ENCODE data around the gene CETP. TPM values are rescaled to one million over a fixed set of nuclear protein-coding genes. Genes with fewer than 3 reads are reported as not detected.

CETP gene
- total and polyA plus RNA-seq, 9 donors, result 0.13 to 1.3 (median 0.20) TPM; not detected in 4

DNA sequence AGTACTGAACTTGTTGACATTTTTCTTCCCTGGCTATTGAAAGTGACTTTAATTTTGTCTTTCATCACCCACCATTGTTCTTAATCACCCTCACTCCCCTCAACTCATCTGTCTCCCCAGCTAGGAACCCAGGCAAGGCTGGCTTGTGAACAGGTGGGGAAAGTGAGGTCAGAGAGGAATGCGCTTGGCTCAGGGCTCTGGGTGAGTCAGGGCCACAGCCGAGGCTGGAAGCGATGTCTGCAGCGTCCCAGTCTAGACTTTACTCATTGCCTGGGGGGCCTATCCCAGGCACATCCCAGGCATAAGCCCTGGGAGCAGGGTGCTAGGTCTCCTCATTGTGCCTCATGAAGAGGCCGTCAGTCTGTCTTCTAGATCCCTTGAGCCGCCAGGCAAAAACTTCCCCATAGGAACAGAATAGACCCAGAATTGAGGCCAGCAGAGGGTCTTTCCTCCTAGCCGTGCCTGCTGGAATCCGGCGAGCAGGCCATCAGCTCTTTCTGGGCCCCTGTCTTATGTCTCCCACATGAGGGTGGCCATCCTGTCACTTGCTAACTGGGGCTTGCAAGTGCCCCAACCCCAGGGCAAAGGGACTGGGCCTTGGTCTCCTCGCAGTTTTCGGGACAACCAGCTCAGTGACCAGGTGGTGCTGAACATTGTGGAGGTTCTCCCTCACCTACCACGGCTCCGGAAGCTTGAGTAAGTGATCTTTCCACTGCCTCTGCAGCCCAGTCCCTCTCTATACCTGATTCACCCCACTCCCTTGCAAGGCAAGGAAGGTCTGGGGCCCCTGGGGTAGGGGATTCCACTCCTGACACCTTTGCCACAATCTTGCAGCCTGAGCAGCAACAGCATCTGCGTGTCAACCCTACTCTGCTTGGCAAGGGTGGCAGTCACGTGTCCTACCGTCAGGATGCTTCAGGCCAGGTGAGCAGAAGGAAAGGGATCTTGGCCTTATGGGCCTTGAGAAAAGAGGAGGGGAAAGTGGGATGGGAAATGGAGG is 67.7 kb downstream of the CETP start:
- Histone ChIP-seq H3K4me1 (ENCODE audit: insufficient read depth) (no peaks in the 10 kb centered on the region), H3K27ac (no peak overlapping the region), H3K4me3 (no peak overlapping the region), H3K36me3 (no peaks in the 10 kb centered on the region), H3K27me3 (no peaks in the 10 kb centered on the region), H3K9me3 (no peaks in the 10 kb centered on the region)
- intact Hi-C loops (cut with DNase I), result no loop called here
- no peak for DNase-seq
- WGBS, 3 donors, result 88 to 93% (median 92%) methylated on average over 15 to 16 of the region's 16 CpGs
- TF ChIP-seq EP300 (IDR thresholded peaks at IDR 0.05) (no peak), POLR2A (IDR thresholded peaks at IDR 0.05) (no peak)
- TF ChIP-seq, protein P1, sequence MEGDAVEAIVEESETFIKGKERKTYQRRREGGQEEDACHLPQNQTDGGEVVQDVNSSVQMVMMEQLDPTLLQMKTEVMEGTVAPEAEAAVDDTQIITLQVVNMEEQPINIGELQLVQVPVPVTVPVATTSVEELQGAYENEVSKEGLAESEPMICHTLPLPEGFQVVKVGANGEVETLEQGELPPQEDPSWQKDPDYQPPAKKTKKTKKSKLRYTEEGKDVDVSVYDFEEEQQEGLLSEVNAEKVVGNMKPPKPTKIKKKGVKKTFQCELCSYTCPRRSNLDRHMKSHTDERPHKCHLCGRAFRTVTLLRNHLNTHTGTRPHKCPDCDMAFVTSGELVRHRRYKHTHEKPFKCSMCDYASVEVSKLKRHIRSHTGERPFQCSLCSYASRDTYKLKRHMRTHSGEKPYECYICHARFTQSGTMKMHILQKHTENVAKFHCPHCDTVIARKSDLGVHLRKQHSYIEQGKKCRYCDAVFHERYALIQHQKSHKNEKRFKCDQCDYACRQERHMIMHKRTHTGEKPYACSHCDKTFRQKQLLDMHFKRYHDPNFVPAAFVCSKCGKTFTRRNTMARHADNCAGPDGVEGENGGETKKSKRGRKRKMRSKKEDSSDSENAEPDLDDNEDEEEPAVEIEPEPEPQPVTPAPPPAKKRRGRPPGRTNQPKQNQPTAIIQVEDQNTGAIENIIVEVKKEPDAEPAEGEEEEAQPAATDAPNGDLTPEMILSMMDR (IDR thresholded peaks at IDR 0.05), result no peak

DNA sequence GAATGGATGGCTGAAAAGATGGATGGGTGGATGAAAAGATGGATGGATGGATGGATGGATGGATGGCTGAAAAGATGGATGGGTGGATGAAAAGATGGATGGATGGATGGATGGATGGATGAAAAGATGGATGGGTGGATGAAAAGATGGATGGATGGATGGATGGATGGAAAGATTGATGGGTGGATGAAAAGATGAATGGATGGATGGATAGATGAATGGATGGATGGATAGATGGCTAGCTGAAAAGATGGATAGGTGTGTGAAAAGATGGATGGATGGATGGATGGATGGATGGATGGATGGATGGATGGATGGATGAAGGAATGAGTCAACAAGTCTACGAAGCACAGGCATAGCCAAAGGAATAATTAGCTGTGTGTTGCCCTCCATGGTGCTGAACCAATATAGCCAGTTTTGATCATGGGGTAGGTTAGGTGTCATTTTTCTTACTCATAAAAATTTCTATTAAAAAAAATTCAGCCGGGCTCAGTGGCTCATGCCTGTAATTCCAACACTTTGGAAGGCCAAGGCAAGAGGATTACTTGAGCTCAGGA is 68.7 kb downstream of the CETP start:
- no peak overlapping the region for H3K4me3 ChIP-seq
- no peaks in the 10 kb centered on the region for H3K9me3 ChIP-seq
- no peaks in the 10 kb centered on the region for H3K36me3 ChIP-seq
- H3K4me1 ChIP-seq (ENCODE audit: insufficient read depth), result no peaks in the 10 kb centered on the region
- intact Hi-C loops (cut with DNase I), result no loop called here
- no peaks in the 10 kb centered on the region for H3K27me3 ChIP-seq
- 91 to 97% (median 92%) methylated on average over 2 of the region's 2 CpGs for WGBS, 3 donors
- TF ChIP-seq POLR2A (IDR thresholded peaks at IDR 0.05) (no peak), EP300 (IDR thresholded peaks at IDR 0.05) (no peak)
- TF ChIP-seq, protein P1 (IDR thresholded peaks at IDR 0.05), result no peak
- no peak for DNase-seq
- H3K27ac ChIP-seq, result no peak overlapping the region

DNA sequence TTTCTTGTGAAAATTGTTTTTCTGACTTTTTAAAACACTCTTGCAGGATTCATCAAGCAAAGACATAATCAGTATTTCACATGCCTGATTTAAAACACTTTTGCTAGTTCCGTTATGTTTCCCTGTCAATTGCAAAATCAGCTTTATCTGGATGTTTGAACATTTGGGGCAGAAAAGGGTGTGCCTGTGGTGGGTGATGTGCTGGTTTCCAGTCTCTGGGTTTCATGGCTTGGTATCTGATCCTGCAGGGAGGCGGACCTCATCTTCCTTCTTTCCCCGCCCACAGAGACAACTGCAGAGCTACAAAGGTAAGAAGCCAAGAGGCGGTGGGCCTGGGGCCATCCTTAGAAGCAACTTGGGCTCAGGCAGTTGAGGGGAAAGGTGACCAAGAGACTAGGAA is 69.4 kb downstream of the CETP start:
- H3K9me3 ChIP-seq, result no peaks in the 10 kb centered on the region
- TF ChIP-seq, protein P1 (IDR thresholded peaks at IDR 0.05), result no peak
- no peak for TF ChIP-seq POLR2A (IDR thresholded peaks at IDR 0.05)
- TF ChIP-seq EP300 (IDR thresholded peaks at IDR 0.05), result no peak
- no peaks in the 10 kb centered on the region for H3K27me3 ChIP-seq
- no peak overlapping the region for H3K27ac ChIP-seq
- no peaks in the 10 kb centered on the region for H3K4me1 ChIP-seq (ENCODE audit: insufficient read depth)
- intact Hi-C loops (cut with DNase I), result no loop called here
- H3K4me3 ChIP-seq, result no peak overlapping the region
- no peak for DNase-seq
- 86 to 90% (median 89%) methylated on average over 4 of the region's 4 CpGs for WGBS, 3 donors
- H3K36me3 ChIP-seq, result no peaks in the 10 kb centered on the region

DNA sequence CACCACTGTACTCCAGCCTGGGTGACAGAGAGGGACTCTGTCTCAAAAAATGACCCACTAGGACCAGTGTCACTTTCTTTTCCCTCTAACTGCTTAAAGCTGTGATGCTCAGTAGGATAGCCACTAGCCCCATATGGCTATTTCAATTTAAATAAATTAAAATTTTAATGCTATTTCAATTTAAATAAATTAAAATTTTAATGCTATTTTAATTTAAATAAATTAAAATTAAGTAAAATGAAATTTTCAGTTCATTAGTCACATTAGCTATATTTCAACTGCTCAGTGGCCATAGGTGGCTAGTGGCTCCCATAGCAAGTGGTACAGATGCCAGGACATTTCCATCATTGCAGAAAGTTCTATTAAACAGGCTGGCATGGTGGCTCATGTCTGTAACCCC is 70.6 kb downstream of the CETP start:
- Histone ChIP-seq H3K4me3 (no peak overlapping the region), H3K9me3 (no peaks in the 10 kb centered on the region), H3K4me1 (ENCODE audit: insufficient read depth) (no peaks in the 10 kb centered on the region), H3K27me3 (no peaks in the 10 kb centered on the region), H3K36me3 (no peaks in the 10 kb centered on the region), H3K27ac (no peak overlapping the region)
- TF ChIP-seq POLR2A (IDR thresholded peaks at IDR 0.05), result no peak
- no peak for TF ChIP-seq EP300 (IDR thresholded peaks at IDR 0.05)
- TF ChIP-seq, protein P1 (IDR thresholded peaks at IDR 0.05), result no peak
- DNase-seq, result peak in 1 of 5 donors; percentile 3
- intact Hi-C loops (cut with DNase I), result no loop called here
